D721Med (cell line): ENCODE results near the gene TNXB.
"Not testable (repeated sequence)": the region's sequence is repeated elsewhere in the genome, so short reads cannot be mapped to it uniquely, and the experiment has no call there.

Experiments
- DNase-seq: peaks from one replicate; pipeline ENCODE4 v3.0.0; 2011; ENCODE audit warnings: low spot score; ENCODE audit not compliant: insufficient read length
- FAIRE-seq: peaks from 2 replicates; lab custom pipeline; 2011; peaks lifted over from hg19 to GRCh38; lab: Jason Lieb, UNC

TNXB gene

DNA sequence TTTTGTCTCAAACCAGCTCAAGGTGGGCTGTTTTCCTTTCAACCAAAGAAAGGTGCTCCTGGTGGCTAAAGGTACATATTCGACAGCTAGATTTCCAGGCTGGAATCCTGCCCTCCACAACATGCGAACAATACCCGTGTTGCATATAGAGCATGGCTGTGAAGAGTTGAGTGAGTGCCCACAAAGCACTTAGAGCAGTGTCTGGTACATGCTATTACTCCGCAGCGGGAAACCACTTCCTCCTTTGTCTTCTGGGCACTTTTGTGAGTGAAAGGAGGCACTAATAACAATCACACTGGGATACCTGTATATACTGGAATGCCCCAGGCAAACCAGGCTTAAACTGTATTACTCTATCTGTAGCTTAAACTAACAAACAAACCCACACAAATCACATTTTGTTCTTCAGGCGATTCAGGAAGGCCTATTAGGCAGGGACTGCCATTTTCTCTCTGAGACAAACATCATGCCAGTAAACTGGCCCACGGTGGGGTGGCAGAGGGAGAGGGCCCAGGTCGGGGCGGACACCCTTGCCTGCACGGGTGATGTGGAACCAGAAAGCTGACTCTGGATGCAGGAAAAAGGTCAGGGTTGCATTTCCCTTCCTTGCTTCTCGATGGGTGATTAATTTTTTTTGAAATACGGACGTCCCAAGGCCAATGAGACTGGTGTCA is 104.1 kb downstream of the TNXB start:
- FAIRE-seq, DNase-seq: not testable (repeated sequence)

DNA sequence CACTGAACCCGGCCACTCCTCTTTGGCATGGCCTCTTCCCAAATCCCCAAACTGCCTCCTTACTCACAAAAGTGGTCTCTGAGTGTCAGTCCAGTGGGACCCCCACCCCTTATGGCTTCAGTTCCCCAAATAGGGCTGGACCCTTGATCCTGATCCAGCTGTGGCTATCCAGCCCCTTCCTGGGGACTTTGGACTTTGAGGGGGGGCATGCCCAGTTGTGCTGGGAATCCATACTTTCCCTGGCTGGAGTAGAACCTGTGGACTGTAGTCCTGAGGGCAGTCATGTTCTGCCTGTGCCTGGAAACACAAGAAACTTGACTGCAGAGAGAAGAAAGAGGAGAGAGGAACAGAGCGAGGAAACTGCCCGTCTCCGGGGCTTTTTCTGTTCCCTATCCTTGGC is 104.7 kb downstream of the TNXB start:
- not testable (repeated sequence) for FAIRE-seq, DNase-seq

DNA sequence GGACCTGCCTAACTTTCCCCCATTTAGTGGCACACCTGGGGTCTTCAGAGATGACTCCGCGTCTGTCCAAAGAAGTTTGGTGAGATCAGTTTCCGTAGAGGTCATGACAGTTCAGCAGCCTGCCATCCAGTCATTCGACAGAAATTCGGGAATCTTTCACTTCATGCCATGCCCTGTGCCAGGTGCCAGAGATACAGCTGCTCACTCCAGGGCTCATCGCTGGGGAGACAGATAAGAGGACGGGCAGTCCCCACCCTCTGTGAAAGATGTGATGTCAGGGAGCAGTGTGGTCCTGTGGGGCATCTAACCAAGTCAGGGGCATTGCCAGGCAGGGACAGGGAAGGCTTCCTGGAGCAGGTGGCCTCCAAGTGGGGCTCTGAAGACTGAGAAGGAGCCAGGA is 105.8 kb downstream of the TNXB start:
- not testable (repeated sequence) for FAIRE-seq, DNase-seq

DNA sequence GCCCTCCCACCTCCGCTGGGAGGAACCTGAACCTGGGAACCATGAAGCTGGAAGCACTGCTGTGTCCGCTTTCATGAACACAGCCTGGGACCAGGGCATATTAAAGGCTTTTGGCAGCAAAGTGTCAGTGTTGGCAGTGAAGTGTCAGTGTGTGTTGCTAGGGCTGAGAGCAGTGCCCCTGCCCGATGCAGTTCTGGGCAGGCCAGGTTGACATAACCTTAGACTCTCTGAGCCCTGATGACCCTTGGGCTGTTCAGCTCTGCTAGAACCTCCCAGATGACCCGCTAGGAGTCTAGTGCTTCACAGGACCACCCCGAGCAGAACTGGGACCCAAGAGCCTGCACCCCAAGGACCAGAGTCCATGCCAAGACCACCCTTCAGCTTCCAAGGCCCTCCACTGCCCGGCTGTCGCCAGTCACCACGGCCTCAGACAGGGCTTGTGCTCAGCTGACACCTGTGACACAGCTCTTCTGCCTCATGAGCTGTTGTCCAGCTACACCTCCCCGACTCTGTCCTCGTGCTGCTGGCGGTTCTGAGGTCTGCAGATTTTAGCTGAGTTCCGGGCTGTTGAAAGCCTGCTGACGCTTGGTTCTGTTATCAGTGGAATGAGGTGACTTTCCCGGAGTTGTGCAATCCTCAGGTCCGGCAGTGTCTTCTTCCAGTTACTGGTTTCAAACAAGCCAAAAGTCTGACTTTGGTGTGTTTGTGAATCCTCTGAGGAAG is 106.4 kb downstream of the TNXB start:
- FAIRE-seq, DNase-seq: not testable (repeated sequence)

DNA sequence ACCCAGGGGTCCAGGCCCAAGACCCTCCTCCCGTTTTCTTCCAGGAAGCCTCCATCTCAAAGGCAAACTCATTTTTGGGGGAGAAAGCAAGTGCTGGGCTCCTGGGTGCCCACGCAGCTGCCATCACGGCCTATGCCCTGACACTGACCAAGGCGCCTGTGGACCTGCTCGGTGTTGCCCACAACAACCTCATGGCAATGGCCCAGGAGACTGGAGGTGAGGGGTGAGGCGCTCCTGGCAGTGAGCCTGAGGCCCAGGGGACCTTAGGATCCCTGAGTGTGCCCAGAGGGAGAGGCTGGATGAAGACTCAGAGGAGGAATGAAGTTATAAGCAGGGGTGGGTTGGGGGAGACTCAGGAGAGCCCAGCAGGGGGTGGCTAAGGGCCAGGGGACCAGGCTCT is 112.8 kb downstream of the TNXB start:
- not testable (repeated sequence) for DNase-seq, FAIRE-seq

DNA sequence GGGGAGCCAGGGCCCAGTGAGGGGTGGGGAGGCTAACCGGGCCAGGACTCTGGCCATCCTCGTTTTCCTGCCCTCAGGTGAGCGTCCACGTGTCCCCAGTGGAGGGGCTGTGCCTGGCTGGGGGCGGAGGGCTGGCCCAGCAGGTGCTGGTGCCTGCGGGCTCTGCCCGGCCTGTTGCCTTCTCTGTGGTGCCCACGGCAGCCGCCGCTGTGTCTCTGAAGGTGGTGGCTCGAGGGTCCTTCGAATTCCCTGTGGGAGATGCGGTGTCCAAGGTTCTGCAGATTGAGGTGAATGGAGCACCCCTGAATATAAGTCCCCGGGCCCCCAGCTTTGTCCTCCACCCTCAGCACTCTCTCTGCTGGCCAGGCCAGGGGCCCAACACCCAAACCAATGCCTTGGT is 114.7 kb downstream of the TNXB start:
- not testable (repeated sequence) for DNase-seq, FAIRE-seq
